MM.1S (cell line): ENCODE data around the gene TPGS1.

Source experiments
- EZH2 ChIP-seq: fragments of 300-600 bp; sonication (generic); optimal IDR thresholded peaks from 2 replicates; pipeline ENCODE3; 2017; ENCODE audit warnings: low read depth, mild to moderate bottlenecking, antibody characterized with exemption, low read length, mixed read lengths
- TF ChIP-seq, protein P1 (sequence below): fragments of 300-600 bp; sonication (generic); IDR thresholded peaks from 2 replicates; pipeline ENCODE4 v1.5.1; 2016; ENCODE audit warnings: antibody characterized with exemption, low read length, mixed read lengths

GRCh38 chr19:547836-548720 is 40.8 kb downstream of the TPGS1 start:
- no peak for TF ChIP-seq EZH2
- TF ChIP-seq, protein P1, sequence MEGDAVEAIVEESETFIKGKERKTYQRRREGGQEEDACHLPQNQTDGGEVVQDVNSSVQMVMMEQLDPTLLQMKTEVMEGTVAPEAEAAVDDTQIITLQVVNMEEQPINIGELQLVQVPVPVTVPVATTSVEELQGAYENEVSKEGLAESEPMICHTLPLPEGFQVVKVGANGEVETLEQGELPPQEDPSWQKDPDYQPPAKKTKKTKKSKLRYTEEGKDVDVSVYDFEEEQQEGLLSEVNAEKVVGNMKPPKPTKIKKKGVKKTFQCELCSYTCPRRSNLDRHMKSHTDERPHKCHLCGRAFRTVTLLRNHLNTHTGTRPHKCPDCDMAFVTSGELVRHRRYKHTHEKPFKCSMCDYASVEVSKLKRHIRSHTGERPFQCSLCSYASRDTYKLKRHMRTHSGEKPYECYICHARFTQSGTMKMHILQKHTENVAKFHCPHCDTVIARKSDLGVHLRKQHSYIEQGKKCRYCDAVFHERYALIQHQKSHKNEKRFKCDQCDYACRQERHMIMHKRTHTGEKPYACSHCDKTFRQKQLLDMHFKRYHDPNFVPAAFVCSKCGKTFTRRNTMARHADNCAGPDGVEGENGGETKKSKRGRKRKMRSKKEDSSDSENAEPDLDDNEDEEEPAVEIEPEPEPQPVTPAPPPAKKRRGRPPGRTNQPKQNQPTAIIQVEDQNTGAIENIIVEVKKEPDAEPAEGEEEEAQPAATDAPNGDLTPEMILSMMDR: peak; percentile 16; the same call in 1 of the 2 replicates
